ENCODE measurements around the gene STKLD1. TPM values are rescaled to one million over a fixed set of nuclear protein-coding genes. Genes with fewer than 3 reads are reported as not detected.

The STKLD1 gene
- total RNA-seq, 1 experiment from 2014 or later, result 3.1 TPM

GRCh38 chr9:133387680-133388079, 11.5 kb downstream of the STKLD1 start:
- Histone ChIP-seq H3K27ac (no peak overlapping the region), H3F3A (ENCODE audit: insufficient read depth, low read depth) (no peaks in the 10 kb centered on the region), H3K79me2 (ENCODE audit: low read depth) (no peaks in the 10 kb centered on the region), H3K27me3 (ENCODE audit: insufficient read depth, low read depth) (peaks cover 15% of the 10 kb centered on the region; the same call in 1 of the 2 replicates), H2AFZ (no peak overlapping the region), H4K20me1 (ENCODE audit: insufficient read depth) (no peaks in the 10 kb centered on the region), H3K9me2 (ENCODE audit: insufficient read depth) (no peaks in the 10 kb centered on the region), H3K4me1 (replicated peaks; ENCODE audit: insufficient read depth) (no peaks in the 10 kb centered on the region), H3K9me3 (ENCODE audit: insufficient read depth, low read depth) (no peaks in the 10 kb centered on the region), H3K4me3 (no peak overlapping the region), H3K36me3 (ENCODE audit: low read depth) (no peaks in the 10 kb centered on the region), H3K4me2 (no peak overlapping the region)
- no TSS peak for BruUV-seq (replicated peaks)
- ChIA-PET CTCF (no interaction called here), POLR2A (ENCODE audit: unreplicated experiment) (no interaction called here)
- TF ChIP-seq EZH2 (IDR thresholded peaks at IDR 0.05; ENCODE audit: low read depth) (no peak), CTCF (conservative IDR thresholded peaks at IDR 0.05) (no peak)
- intact Hi-C loops (cut with micrococcal nuclease; ENCODE audit: unreplicated experiment), result no loop called here
- DNase-seq, result peak in 1 of 2 experiments; percentile 42

- H3K36me3 ChIP-seq (ENCODE audit: low read depth), result no peaks in the 10 kb centered on the region
These were observed 12.9 kb downstream of the STKLD1 start for GRCh38 chr9:133389025-133389557.

GRCh38 chr9:133389562-133389961, 13.4 kb downstream of the STKLD1 start:
- H3K4me2 ChIP-seq, result no peak overlapping the region
- H3K36me3 ChIP-seq (ENCODE audit: low read depth), result no peaks in the 10 kb centered on the region
- no peaks in the 10 kb centered on the region for H3F3A ChIP-seq (ENCODE audit: insufficient read depth, low read depth)
- no peak overlapping the region for H3K27ac ChIP-seq
- no peak for DNase-seq
- POLR2A ChIA-PET (ENCODE audit: unreplicated experiment), result interaction anchor here (0.7 kb wide), 1 partner anchor 362 kb away, joined by 8 read pairs; no protein-coding TSS in a partner anchor
- H3K9me2 ChIP-seq (ENCODE audit: insufficient read depth), result no peaks in the 10 kb centered on the region
- H3K27me3 ChIP-seq (ENCODE audit: insufficient read depth, low read depth), result peaks cover 24% of the 10 kb centered on the region
- H2AFZ ChIP-seq, result no peak overlapping the region
- CTCF ChIA-PET, result interaction anchor here (0.6 kb wide), 1 partner anchor 498 kb away, joined by 4 read pairs; no protein-coding TSS in a partner anchor
- no peaks in the 10 kb centered on the region for H3K9me3 ChIP-seq (ENCODE audit: insufficient read depth, low read depth)
- H3K4me1 ChIP-seq (replicated peaks; ENCODE audit: insufficient read depth), result no peaks in the 10 kb centered on the region
- intact Hi-C loops (cut with micrococcal nuclease; ENCODE audit: unreplicated experiment), result no loop called here
- TF ChIP-seq EZH2 (IDR thresholded peaks at IDR 0.05; ENCODE audit: low read depth) (no peak), CTCF (conservative IDR thresholded peaks at IDR 0.05) (no peak)
- no TSS peak for BruUV-seq (replicated peaks)
- no peaks in the 10 kb centered on the region for H4K20me1 ChIP-seq (ENCODE audit: insufficient read depth)
- H3K79me2 ChIP-seq (ENCODE audit: low read depth), result no peaks in the 10 kb centered on the region
- no peak overlapping the region for H3K4me3 ChIP-seq

More at GRCh38 chr9:133389025-133389557, 12.9 kb downstream of the STKLD1 start:
- H3K79me2 ChIP-seq (ENCODE audit: low read depth), result no peaks in the 10 kb centered on the region
- H3K4me3 ChIP-seq, result no peak overlapping the region
- H3K4me1 ChIP-seq (replicated peaks; ENCODE audit: insufficient read depth), result no peaks in the 10 kb centered on the region
- H3K4me2 ChIP-seq, result no peak overlapping the region
- ChIA-PET CTCF (no interaction called here), POLR2A (ENCODE audit: unreplicated experiment) (no interaction called here)
- H2AFZ ChIP-seq, result no peak overlapping the region
- TF ChIP-seq CTCF (conservative IDR thresholded peaks at IDR 0.05) (no peak), EZH2 (IDR thresholded peaks at IDR 0.05; ENCODE audit: low read depth) (no peak)
- DNase-seq, result no peak
- no peaks in the 10 kb centered on the region for H3K9me2 ChIP-seq (ENCODE audit: insufficient read depth)
- intact Hi-C loops (cut with micrococcal nuclease; ENCODE audit: unreplicated experiment), result no loop called here
- no TSS peak for BruUV-seq (replicated peaks)
- no peaks in the 10 kb centered on the region for H3K9me3 ChIP-seq (ENCODE audit: insufficient read depth, low read depth)
- H3K27ac ChIP-seq, result no peak overlapping the region
- H3K27me3 ChIP-seq (ENCODE audit: insufficient read depth, low read depth), result peaks cover 20% of the 10 kb centered on the region
- no peaks in the 10 kb centered on the region for H4K20me1 ChIP-seq (ENCODE audit: insufficient read depth)
- no peaks in the 10 kb centered on the region for H3F3A ChIP-seq (ENCODE audit: insufficient read depth, low read depth)

Data from PC-9 (cell line).